NCI-H510A (cell line): Measurements from ENCODE around the gene CASK.
"Not testable (repeated sequence)": the region's sequence is repeated elsewhere in the genome, so short reads cannot be mapped to it uniquely, and the experiment has no call there.

Source experiments
- DNase-seq: peaks from one replicate; lab custom pipeline; 2025; lab: John Stamatoyannopoulos, UW

The CASK gene

DNA sequence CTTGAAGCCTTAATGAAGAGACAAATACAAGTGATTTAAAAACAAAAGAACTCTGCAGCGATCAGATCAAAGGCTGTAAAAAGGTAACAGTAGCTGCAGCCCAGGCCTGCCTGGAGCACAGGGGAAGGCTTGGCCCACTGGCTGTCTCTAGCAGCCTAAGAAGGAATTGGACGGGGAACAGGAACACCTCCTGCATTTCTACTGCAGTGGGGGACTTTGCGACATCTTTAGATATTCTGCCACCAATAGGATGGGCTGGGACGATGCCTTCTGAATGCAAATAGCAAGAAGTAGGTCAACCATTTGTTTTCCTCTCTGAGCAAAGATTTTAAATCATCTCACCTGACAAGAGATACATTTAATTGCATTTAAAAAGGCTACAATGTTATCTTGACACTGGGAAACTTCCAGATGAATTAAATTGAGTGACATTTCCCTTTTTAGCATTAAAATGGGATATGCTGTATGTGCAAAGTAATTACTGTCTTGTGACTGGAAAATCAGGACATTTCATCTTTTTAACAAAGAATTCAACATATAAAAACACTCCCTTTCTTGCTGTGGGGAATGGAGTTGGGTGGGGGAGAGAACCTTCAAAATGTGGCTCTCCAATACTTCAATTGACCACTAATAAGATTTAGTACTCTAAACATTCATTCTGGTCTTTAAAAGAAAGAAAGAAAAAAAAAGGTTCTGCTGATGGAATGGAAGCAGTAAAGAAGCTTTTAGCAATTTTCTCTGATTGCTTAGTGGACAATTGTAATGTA is 406.2 kb downstream of the CASK start:
- no peak for DNase-seq

DNA sequence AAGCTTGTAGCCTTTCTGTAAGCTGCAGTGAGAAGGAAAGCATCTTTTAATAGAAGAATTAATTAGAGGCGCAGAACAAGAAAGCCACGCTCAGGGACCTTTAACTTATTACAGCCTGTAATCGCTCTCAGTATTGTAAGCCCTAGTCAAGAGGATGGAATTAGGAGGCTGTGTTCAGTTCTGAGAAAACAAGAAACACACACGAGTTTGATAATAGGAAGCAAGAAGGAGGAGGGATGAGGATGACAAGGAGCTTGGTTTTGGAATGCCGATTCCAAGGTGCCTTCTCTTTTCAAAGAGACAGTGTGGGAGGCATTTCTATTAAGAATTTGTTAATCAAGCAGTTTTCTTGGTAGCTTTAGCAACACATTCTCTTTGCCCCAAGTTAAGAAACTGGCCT is 406.9 kb downstream of the CASK start:
- DNase-seq = no peak

- no peak for DNase-seq
Measured at GRCh38 chrX:41515376-41515775, 408.0 kb downstream of the CASK start.

- no peak for DNase-seq
Measured at GRCh38 chrX:41514179-41514578, 409.2 kb downstream of the CASK start.

DNA sequence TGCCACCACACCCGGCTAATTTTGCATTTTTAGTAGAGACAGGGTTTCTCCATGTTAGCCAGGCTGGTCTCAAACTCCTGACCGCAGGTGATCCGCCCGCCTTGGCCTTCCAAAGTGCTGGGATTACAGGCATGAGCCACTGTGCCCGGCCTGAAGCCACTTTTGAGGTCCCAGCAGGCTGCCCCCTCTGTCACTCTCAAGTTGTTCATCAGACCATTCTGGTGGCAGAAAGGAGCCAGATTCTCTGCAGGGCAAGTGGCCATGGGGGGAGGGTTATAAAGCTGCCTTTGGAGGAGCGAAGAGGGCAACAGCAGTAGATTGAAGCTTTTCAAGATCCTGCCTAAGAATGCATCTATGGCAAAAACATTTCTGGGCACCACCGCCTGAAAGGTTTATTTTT is 410.5 kb downstream of the CASK start:
- not testable (repeated sequence) for DNase-seq

GRCh38 chrX:41512394-41512793 is 411.0 kb downstream of the CASK start:
- DNase-seq = no peak

GRCh38 chrX:41507919-41508318 is 415.4 kb downstream of the CASK start:
- DNase-seq = no peak

DNA sequence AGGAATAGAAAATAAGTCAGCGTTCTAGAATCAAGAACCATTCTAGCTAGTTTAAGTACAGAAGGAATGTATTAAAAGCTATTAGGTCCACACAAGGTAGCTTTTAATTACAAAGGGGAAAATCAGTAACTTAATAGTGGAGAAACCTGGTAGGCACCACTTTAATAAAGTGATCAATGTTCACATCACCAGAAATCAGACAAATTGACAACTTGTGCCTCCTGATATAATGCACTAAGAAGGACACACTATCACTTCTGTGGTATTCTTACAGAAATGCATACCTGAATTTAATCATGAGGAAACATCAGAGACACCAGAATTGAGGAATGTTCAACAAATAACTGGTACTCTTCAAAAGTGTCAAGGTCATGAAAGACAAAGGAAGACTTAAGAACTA is 421.4 kb downstream of the CASK start:
- no peak for DNase-seq

DNA sequence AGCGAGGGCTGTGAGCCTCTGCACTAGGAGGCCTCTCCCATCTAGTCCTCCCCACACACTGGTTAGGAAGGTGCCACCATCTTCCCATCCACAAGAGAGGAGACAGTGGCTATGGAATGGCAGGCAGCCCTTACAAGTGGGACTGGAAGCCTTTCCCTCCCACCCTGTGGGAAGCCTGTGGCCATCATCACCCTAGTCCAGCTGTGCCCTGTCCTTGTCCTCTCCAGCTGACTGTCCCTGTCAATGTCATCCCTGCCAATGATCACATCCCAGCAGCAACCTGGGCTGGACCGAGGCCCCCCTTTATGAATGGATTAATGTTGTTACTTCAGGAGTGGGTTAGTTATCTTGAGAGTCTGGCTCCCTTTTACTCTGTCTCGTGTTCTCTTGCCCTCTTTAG is 423.4 kb downstream of the CASK start:
- no peak for DNase-seq

DNA sequence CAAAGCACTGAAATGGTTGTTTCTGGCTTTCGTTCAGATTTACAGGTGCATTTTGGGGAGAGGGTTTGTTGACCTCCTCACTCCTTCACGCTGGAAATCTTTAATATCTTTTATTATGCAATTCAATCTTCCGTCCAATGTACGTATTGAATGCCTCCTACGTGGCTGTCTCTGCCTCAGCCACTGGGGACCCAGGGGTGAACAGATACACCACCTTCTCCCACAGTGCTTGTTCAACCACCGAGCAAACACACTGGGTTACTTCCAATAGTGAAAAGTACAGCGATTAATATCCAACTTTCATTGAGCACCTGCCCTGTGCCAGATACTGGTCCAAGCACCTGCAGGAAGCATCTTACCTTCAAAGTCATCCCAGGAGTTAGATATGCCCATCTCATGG is 424.2 kb downstream of the CASK start:
- DNase-seq = no peak

DNA sequence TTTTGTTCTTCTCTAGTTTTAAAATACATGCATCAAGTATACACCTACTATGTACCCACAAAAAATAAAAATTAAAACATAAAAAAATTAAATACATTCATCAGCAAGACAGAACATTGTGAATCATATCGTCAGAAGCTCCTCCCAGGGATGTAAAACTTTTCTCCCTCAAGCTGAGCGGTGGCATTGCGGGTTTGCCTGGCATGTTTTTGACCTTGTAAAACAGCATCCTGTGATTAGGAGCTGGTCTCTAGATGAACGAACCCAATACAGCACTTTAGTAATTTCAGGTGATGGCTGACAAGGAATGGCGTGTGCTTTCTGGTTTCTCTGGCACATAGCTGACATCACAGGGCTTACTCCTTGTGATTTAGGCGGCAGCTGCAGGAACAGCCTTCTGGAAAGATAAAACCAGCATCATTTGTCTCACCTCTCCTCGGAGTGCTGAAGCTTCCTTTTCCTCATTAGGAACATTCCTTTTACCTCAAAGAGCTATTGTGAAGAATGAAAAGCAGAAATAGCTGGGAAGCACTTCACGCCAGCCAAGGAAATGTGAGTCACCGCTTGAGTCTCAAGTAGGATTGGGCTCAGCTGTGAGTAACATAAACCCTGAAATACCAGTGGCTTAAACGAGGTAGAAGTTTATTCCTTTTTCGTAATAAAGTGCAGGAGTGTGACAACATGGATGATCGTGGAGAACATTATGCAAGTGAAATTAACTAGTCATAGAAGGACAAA is 431.9 kb downstream of the CASK start:
- no peak for DNase-seq

- DNase-seq = no peak
Measured at GRCh38 chrX:41490446-41490845, 432.9 kb downstream of the CASK start.

- DNase-seq = no peak
Measured at GRCh38 chrX:41482154-41482850, 441.1 kb downstream of the CASK start.

- no peak for DNase-seq
Measured at GRCh38 chrX:41481264-41482109, 441.9 kb downstream of the CASK start.

DNA sequence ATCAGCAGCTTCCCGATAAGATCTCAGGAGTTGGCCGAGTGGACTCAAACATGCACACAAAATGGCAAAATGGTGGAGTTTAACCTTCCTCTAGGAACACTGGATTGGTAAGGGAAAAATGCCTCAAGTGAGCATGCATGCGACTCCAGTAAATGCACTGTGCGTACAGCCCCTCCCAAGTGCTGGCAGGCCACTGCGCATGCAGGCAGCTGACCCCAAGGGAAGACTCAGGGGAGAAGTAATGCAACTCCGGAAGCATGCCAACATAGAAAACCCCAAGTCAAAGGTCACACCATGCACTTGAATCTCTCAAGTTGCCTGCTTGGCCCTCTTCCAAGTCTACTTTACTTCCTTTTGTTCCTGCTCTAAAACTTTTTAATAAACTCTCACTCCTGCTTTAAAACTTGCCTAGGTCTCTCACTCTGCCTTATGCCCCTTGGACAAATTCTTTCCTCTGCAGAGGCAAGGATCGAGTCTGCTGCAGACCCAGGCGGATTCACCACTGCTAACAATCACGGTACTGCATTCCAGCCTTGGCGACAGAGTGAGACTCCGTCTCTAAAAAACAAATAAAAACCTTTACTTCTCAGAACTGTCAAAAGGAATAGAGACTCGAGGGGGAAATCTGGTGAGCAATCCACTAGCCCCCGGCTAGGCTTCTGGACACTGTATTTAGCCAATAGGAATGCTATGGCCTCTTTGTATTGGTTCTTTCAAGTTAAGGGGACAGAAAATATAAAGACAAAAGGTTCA is 442.7 kb downstream of the CASK start:
- no peak for DNase-seq

- DNase-seq = no peak
Measured at GRCh38 chrX:41478381-41478911, 444.9 kb downstream of the CASK start.

DNA sequence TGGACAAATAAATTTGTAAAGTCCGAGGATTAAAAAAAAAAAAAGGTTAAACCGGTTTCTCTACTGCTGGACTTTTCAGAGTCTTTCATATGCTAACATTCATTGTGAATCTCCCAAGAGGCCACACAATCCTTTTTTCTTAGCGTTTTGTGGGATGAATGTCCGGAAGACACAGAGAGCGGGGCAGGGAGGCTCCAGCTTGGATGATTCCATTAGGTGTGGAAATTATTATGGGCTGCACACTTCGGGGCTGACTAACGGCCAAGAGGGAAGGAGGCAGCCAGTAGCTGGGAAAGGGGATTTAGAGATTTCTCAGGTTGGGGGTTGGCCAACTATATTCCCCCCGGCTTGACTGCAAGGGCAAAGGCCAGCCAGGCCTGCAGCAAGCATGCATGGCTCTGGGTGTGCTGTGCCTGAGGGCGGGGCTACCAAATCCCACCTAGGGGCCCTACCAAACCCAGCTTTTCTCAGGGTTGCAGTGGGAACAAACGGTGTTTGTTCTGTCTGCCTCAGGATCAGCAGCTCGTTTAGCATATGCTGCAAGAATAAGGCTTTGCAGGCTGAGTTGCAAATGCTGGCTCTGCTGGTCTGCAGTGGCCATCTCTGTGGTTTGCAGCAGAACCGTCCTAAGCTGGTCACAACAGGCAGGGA is 447.6 kb downstream of the CASK start:
- DNase-seq = no peak

- DNase-seq = no peak
Measured at GRCh38 chrX:41475191-41475590, 448.2 kb downstream of the CASK start.

- no peak for DNase-seq
Measured at GRCh38 chrX:41474726-41475100, 448.6 kb downstream of the CASK start.

DNA sequence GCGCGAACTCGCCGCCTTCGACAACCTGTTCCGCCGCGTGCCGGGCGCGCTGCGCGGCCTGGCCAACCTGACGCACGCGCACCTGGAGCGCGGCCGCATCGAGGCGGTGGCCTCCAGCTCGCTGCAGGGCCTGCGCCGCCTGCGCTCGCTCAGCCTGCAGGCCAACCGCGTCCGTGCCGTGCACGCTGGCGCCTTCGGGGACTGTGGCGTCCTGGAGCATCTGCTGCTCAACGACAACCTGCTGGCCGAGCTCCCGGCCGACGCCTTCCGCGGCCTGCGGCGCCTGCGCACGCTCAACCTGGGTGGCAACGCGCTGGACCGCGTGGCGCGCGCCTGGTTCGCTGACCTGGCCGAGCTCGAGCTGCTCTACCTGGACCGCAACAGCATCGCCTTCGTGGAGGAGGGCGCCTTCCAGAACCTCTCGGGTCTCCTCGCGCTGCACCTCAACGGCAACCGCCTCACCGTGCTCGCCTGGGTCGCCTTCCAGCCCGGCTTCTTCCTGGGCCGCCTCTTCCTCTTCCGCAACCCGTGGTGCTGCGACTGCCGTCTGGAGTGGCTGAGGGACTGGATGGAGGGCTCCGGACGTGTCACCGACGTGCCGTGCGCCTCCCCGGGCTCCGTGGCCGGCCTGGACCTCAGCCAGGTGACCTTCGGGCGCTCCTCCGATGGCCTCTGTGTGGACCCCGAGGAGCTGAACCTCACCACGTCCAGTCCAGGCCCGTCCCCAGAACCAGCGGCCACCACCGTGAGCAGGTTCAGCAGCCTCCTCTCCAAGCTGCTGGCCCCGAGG is 449.2 kb downstream of the CASK start:
- DNase-seq = no peak
